Thoracic aorta (tissue), 2 donors: ENCODE data around the gene KXD1. TPM values are rescaled to one million over a fixed set of nuclear protein-coding genes. Genes with fewer than 3 reads are reported as not detected.
A peak's percentile ranks its signal among the peaks of the same experiment; 100 is the strongest.

Experiments used
- ATAC-seq: fragments of 150-250 bp; one replicate; pipeline ENCODE4 v1.8.0; 2017; ENCODE audit warnings: low read depth; ENCODE audit not compliant: insufficient number of reproducible peaks, low FRiP score
- DNase-seq: peaks from one replicate; pipeline ENCODE4 v3.0.0-alpha.2; 2020; ENCODE audit warnings: low spot score
- H3K27ac ChIP-seq, 2 donors: fragments of 200-600 bp; sonication (generic); 1 replicate in 1 of 2; 2 replicates in 1 of 2; pipeline ENCODE4 v1.5.1; 2016; ENCODE audit warnings: mild to moderate bottlenecking in 2 of 2, moderate library complexity in 2 of 2
- H3K27me3 ChIP-seq: fragments of 200-600 bp; sonication (generic); replicated peaks from 2 replicates; pipeline ENCODE4 v1.6.0; 2016; ENCODE audit warnings: mild to moderate bottlenecking; ENCODE audit not compliant: insufficient read depth
- H3K36me3 ChIP-seq: fragments of 200-600 bp; sonication (generic); one replicate; pipeline ENCODE4 v1.5.1; 2016
- H3K4me1 ChIP-seq, 2 donors: fragments of 200-600 bp; sonication (generic); 1 replicate in 1 of 2; 2 replicates in 1 of 2; pipeline versions ENCODE4 v1.5.1 to v1.6.0; 2016; ENCODE audit warnings: low read depth in 2 of 2, mild to moderate bottlenecking in 1 of 2; ENCODE audit not compliant: control insufficient read depth in 1 of 2
- H3K4me3 ChIP-seq: fragments of 200-600 bp; sonication (generic); 2 replicates; pipeline ENCODE4 v1.5.1; 2016; ENCODE audit warnings: mild to moderate bottlenecking
- H3K9me3 ChIP-seq: fragments of 200-600 bp; sonication (generic); 2 replicates; pipeline ENCODE4 v1.5.1; 2016
- CTCF ChIP-seq: fragments of 200-600 bp; sonication (generic); IDR thresholded peaks from one replicate; pipeline ENCODE4 v1.5.1; 2019; ENCODE audit warnings: antibody characterized with exemption
- total RNA-seq, 2 donors: library from RNA; depleted of rRNA; stranded (reverse); fragments of >200 nt; gene quantifications; one replicate each; pipeline versions ENCODE4 v1.1.0 to v1.2.3, GENCODE V29; 2016

KXD1 gene
- total RNA-seq, 2 donors from 2014 or later: 99.6 to 174 TPM

DNA sequence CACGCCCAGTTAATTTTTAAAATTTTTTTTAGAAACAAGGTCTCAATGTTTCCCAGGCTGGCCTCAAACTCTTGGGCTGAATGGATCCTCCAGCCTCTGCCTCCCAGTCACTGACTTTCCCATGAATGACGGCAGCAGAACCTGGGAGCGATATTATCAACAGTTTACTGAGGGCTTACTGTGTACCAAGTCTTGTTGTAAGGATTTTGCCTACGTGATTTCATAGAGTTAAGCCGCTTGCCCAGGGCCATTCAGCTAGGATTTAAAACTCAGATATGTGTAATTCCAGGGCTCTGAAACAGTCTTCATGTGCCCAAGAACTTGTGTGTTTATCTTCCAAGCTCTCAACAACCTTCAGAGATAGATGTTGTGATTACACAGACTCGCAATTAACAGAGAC is 6.0 kb upstream of the KXD1 start:
- H3K9me3 ChIP-seq: no peaks in the 10 kb centered on the region
- DNase-seq: no peak
- no peak for TF ChIP-seq CTCF
- no peak overlapping the region for H3K27ac ChIP-seq
- no peaks in the 10 kb centered on the region for H3K4me1 ChIP-seq
- H3K27me3 ChIP-seq: no peaks in the 10 kb centered on the region
- no peak for ATAC-seq
- H3K4me3 ChIP-seq: no peak overlapping the region
- H3K36me3 ChIP-seq: no peaks in the 10 kb centered on the region

DNA sequence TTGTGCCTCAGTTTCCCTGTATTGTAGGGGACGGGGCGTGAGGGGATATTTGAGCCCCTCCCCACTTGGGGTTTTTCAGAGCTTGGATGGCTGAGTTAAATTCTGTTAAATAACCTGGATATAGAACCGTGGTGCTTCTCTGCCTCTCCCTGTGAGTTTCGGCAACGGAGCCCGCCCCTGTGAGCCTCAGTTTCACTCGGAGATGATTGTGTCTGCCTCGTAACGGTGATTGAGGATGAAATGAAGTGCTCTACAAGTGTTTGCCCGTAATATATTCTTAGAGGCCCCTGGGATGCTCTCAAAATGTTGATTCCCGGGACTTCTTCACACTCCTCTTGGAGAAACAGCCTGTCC is 509 bp downstream of the KXD1 start:
- Histone ChIP-seq H3K27me3 (no peaks in the 10 kb centered on the region), H3K4me3 (peak overlapping the region; percentile 91), H3K9me3 (no peaks in the 10 kb centered on the region), H3K4me1 (peaks cover 20 to 50% of the 10 kb centered on the region in 2 donors), H3K36me3 (no peaks in the 10 kb centered on the region), H3K27ac (peak overlapping the region; percentile 98 to 99)
- ATAC-seq: no peak
- TF ChIP-seq CTCF: no peak
- DNase-seq: no peak

GRCh38 chr19:18558604-18559003 is 934 bp downstream of the KXD1 start:
- no peak for ATAC-seq
- peak overlapping the region; percentile 91 for H3K4me3 ChIP-seq
- no peak for DNase-seq
- no peaks in the 10 kb centered on the region for H3K9me3 ChIP-seq
- H3K36me3 ChIP-seq: peaks cover 3% of the 10 kb centered on the region
- peaks cover 20 to 55% of the 10 kb centered on the region in 2 donors for H3K4me1 ChIP-seq
- H3K27me3 ChIP-seq: no peaks in the 10 kb centered on the region
- peak overlapping the region; percentile 98 to 99 for H3K27ac ChIP-seq
- TF ChIP-seq CTCF: no peak

DNA sequence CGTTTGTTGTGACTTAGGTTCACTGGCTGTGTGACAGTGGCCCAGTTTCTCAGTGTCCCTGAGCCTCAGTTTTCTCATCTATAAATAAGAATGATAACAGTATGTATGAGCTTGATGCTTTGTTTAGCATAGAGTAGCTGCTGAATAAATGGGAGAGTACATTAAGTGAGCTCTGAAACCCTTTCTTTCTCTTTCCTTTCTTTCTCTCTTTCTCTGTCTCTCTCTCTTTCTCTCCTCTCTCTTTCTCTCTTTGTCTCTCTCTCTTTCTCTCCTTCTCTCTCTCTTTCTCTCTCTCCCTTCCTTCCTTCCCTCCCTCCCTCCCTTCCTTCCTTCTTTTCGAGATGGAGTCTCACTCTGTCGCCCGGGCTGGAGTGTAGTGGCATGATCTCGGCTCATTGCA is 2.0 kb downstream of the KXD1 start:
- Histone ChIP-seq H3K27ac (peak overlapping the region; percentile 93 to 98), H3K36me3 (peaks cover 6% of the 10 kb centered on the region), H3K9me3 (no peaks in the 10 kb centered on the region), H3K27me3 (no peaks in the 10 kb centered on the region), H3K4me3 (no peak overlapping the region), H3K4me1 (peaks cover 20 to 56% of the 10 kb centered on the region in 2 donors)
- TF ChIP-seq CTCF: no peak
- ATAC-seq (no peak), DNase-seq (no peak)

GRCh38 chr19:18562086-18562485 is 4.4 kb downstream of the KXD1 start:
- ATAC-seq (peak; percentile 43), DNase-seq (peak; percentile 38)
- peak overlapping the region; percentile 93 to 98 for H3K27ac ChIP-seq
- TF ChIP-seq CTCF: no peak
- peak overlapping the region; percentile 28 for H3K4me3 ChIP-seq
- H3K9me3 ChIP-seq: no peaks in the 10 kb centered on the region
- H3K36me3 ChIP-seq: peaks cover 29% of the 10 kb centered on the region
- peaks cover 20 to 56% of the 10 kb centered on the region in 2 donors for H3K4me1 ChIP-seq
- no peaks in the 10 kb centered on the region for H3K27me3 ChIP-seq
